Dermis blood vessel endothelial cell (primary cell): Measurements from ENCODE around the gene COL4A2. TPM values are rescaled to one million over a fixed set of nuclear protein-coding genes. Genes with fewer than 3 reads are reported as not detected.
A peak's percentile ranks its signal among the peaks of the same experiment; 100 is the strongest.

ENCODE experiments used
- DNase-seq: peaks from one replicate; pipeline ENCODE4 v3.0.0; 2010
- total RNA-seq: library from RNA; depleted of rRNA; stranded (reverse); fragments of >200 nt; gene quantifications from 2 replicates; pipeline ENCODE4 v1.2.3, GENCODE V29; 2014

COL4A2 gene
- total RNA-seq, 1 donor from 2014 or later: 1,320 TPM

DNA sequence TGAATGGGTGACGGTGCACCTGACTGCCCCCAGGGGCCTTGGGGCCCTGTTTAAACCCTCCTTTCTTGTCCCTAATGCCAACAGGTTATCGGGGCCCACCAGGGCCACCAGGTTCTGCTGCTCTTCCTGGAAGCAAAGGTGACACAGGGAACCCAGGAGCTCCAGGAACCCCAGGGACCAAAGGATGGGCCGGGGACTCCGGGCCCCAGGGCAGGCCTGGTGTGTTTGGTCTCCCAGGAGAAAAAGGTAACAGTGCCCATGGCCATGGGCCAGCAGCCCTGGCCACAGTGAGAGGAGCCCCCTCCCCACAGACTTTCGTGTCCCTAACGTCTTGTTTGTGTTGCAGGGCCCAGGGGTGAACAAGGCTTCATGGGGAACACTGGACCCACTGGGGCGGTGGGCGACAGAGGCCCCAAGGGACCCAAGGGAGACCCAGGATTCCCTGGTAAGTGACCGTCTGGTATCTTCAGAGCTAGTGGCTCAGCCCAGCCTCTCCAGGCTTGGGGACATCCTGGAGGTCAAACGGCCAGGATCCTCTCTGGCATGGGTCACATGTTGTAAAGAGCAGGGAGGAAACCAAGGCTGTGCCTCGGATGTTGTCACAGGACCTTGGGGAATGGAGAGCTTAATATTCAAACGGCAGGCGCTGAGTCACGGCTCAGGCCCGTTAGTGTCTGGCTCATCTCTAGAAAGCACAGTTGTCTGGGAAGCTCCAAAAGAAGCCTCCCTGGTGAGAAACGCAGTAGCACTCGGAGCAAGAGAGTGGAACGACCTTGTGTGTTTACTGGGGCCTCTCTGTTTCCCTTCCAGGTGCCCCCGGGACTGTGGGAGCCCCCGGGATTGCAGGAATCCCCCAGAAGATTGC is 196.2 kb downstream of the COL4A2 start:
- DNase-seq: no peak

DNA sequence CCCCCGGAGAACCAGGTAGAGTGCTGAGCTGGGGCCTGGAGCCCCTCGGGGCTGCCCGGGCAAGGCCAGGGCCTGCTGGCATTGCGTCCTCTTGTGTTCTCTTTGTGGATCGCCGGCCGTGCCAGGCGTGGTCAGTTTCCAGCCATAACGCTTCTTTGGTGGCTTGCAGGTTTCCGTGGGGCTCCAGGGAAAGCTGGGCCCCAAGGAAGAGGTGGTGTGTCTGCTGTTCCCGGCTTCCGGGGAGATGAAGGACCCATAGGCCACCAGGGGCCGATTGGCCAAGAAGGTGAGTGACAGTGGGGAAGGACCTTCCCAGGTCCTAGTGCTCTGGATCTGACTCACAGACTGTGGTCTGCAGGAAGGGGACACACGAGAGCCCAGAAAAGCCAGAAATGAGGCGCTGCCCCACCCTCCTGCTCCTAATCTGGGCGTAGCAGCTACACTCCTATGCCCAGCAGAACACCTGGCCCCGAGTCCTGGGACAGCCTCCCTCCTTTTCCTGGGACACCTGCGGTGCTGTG is 197.0 kb downstream of the COL4A2 start:
- DNase-seq: no peak

DNA sequence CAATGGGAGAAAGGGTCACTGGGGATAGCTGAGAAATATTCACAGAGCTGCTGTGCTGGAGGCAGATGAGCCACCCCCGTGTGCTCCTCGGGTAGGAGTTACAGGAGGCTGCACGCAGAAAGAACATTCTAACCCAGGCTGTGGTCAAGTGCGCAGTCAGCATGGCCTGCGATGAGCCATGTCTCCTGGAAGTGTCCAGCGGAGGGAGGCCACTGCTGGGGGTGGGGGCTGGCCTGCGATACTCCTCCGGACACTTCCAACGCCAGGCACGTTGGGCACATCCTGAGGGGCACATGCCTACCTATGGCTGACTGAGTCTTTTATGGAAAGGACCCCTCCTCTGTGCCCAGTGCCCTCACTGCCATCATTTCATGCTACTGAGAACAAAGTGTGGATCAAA is 198.5 kb downstream of the COL4A2 start:
- no peak for DNase-seq

DNA sequence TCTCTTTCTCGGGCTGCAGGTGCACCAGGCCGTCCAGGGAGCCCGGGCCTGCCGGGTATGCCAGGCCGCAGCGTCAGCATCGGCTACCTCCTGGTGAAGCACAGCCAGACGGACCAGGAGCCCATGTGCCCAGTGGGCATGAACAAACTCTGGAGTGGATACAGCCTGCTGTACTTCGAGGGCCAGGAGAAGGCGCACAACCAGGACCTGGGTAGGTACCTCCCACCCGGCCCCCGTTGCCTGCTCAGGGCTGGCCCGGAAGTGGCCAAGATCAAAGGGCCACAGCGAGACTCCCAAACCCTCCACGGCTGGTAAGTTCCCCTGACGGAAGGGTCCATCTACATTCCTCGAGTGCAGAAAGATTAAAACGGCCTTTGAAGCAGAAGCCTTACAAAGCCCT is 199.3 kb downstream of the COL4A2 start:
- no peak for DNase-seq

DNA sequence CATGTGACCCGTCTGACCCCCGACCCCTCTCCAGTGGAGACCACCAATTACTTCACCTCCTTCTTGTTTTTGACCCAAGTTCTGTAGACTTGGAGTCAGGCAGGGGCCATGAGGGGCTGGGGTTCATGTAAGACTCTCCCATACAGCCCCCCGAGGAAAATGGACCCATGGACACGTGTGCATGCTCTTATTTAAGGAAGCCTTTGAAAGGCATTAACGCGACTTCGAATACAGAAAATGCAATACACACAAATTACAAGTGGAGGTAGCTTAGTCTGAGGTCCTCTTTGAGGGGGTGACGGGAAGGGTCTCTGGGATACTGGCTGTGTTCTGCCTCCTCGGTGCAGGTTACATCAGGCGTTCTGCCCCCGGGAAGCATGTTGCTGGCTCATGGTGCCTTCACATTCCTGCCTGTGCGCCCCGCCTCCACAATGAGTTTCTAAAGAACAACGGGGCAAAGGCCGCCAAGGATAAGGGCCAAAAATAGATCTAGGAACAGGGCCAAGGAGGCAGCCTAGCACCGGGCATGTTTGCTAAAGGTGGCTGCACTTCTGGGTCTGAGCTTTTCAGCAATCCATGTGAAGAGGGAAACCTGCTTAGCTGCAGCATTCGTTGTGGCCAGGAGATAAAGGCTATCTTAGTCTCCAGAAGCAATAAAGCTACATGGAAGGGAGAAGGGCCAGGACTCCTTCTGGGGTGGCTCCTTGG is 199.9 kb downstream of the COL4A2 start:
- peak; percentile 45 for DNase-seq

DNA sequence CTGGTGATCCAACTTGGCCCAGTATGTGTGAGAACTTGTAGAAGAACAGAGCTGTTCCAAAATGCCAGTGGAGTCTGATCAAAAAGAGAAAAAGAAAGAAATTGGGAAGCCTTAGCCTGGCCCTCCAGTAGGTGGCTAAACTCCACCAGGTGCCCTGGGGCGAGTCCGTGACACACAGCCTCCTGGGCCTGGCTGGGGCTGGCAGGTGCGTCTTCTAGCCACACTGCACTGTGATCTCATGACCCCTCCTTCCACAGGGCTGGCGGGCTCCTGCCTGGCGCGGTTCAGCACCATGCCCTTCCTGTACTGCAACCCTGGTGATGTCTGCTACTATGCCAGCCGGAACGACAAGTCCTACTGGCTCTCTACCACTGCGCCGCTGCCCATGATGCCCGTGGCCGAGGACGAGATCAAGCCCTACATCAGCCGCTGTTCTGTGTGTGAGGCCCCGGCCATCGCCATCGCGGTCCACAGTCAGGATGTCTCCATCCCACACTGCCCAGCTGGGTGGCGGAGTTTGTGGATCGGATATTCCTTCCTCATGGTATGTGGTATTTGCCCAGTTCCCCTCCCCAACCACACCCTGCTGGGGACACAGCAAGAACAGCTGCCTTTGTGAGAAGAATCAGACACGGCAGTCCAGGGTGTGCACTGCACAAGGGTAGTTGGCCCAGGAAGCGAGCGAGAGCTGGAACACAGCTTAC is 200.7 kb downstream of the COL4A2 start:
- no peak for DNase-seq

DNA sequence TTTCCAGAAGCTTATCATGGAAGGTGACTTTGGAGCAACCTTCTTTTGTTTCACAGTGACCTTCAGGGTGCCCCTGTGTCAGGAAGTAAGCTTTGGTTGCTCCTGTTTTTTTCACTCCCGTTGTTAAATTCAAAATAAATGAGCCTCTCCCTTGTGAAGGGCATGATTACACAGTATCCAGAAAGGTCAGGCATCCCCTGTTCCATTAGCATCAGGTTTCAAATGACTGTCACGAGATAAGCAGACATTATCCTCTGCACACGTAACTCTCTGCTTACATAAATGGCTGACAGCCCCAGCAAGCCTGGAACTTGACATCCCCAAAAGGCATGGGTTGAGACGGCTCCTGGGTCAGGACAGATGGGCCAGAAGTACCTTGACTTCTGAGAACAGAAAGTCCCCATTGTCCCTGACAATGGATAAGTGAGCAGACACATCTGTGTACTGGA is 202.4 kb downstream of the COL4A2 start:
- DNase-seq: no peak

DNA sequence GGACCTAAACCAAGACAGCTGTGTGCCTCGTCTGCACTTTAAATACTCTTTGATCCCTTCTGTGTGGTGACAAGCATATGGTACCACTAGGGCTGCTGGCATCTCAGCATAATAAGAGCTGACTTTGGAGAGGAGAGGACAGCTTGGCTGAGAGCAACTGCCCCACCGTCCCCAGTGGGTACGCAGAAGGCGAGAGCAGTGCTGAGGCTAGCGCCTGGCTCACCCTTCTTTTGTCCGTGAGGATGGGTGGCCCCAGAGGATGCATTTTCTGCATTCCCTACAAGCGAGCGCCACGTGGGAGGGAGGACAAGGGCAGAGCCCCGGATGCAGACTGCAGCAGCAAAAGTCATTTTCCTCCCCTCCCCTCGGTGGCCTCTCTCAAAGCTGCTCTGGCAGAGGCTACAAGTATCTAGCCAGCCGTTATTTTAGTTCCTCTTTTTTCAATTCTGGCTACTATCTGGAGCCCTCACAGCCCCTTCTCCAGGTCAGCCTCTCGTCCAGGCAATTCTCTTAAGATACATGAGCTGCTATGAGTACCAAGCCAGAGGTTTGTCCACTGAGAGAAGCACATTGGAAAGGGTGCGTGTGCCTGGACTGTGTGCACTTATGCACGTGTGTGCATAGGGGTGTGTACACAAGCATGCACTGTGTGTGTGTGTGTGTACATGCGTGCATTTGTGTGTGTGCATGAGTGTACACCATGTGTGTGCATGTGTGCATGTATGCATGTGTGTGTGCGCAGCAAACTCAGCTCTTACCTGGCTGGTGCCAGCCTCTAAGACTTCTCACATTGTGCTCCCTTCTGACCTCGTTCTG is 203.1 kb downstream of the COL4A2 start:
- no peak for DNase-seq

DNA sequence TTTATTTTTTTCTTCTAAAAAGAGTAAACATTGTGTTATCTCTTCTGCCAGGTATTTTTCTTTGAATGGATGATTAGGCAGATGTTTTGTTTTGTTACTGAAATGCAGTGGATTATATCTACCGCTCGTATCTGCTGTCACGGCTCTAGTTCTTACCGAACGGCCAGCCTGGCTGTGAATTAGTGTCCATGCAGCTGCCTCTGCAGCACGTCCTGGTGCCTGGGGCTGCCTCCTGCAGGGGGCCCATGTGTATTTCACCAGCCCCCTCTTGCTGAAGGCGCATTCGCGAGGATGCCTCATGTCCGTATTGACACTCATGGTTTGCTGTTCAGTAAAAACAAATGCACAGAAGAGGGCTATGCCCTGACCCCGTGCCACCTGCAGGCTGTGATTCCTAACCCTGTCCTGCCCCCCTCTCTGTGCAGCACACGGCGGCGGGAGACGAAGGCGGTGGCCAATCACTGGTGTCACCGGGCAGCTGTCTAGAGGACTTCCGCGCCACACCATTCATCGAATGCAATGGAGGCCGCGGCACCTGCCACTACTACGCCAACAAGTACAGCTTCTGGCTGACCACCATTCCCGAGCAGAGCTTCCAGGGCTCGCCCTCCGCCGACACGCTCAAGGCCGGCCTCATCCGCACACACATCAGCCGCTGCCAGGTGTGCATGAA is 204.6 kb downstream of the COL4A2 start:
- DNase-seq: no peak

DNA sequence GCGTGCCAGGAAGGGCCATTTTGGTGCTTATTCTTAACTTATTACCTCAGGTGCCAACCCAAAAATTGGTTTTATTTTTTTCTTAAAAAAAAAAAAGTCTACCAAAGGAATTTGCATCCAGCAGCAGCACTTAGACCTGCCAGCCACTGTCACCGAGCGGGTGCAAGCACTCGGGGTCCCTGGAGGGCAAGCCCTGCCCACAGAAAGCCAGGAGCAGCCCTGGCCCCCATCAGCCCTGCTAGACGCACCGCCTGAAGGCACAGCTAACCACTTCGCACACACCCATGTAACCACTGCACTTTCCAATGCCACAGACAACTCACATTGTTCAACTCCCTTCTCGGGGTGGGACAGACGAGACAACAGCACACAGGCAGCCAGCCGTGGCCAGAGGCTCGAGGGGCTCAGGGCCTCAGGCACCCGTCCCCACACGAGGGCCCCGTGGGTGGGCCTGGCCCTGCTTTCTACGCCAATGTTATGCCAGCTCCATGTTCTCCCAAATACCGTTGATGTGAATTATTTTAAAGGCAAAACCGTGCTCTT is 205.2 kb downstream of the COL4A2 start:
- DNase-seq: no peak

DNA sequence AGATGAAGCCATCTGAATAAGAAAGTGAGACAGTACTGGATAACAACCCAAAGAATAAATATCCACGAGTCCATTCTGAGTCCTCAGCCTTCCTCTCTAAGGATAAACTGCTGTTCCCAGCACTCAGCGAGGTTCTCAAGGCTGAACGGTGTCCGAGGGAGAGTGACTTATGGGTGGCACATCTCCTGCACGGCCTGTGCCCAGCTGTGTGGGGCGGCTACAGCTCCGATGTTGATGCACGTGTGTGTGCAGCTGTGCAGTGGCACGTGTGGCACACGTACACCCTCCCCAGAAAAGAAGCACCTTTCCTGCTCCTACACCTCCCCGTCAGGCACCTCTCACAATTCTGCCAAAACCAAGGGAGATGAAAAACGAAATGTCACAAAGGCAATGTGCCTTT is 209.4 kb downstream of the COL4A2 start:
- no peak for DNase-seq

DNA sequence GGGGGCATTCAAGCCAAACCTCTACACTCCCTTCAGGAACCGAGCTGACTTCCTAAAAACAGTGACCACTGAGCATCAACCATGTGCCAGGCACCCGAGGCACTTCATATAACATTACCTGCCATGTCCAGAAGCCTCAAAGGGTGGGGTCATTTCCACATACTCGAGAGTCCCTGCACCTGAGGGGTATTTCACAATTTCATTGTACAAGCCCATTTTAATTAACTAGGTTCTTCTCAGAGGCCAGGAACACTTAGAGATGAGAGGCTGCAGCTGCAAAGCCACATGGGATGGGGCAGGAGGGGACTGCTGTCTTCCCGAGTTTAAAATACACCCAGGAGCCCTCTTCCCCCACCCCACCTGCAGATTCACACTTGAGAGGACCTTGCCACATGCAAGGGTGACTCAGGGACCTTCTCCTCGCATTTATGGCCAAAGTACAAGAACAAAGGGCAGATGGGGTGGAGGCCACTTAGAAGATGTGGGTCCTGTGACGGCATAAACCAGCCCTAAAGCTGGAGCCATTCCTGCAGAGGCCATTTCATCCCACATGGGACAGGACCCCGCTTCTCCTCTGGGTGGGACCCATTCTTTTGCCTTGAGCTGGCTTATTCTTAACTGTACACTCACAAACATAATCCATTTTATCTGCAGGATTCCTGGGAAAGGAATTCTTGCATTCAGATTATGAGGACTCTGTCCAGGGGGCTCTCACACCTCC is 210.6 kb downstream of the COL4A2 start:
- no peak for DNase-seq

DNA sequence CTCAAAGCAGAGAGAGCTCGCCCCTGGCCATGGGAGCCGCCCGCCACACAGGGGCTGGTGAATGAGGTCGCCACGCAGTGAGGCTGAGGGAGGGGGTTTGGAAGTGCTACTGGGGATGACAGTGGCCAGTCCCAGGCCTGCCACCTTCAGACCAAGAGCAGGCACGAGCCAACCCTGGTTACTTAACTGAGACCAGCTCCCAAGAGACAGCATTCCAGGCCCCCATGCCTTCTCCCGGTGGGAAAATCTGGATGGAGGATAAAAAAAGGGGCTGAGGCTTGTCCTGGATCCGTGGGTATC is 211.1 kb downstream of the COL4A2 start:
- no peak for DNase-seq

DNA sequence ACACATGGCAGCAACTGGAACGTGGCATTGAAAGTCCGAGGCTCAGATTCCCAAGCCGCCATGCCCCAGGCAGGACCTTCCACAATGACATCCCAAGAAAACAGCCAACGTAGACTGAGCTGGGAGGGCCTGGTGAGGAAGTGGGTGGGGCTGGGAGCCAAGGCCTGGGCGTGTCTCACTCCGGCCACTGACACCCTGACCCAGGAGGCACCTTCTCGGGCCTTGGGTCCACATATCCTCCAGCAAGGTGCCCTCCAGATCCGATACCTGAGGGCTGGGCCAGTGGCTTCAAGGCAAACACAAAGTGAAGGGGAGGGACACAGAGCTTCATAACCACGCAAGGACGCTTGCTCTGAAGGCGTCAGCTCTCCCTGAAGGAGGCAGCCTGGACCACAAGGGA is 211.5 kb downstream of the COL4A2 start:
- DNase-seq: no peak

DNA sequence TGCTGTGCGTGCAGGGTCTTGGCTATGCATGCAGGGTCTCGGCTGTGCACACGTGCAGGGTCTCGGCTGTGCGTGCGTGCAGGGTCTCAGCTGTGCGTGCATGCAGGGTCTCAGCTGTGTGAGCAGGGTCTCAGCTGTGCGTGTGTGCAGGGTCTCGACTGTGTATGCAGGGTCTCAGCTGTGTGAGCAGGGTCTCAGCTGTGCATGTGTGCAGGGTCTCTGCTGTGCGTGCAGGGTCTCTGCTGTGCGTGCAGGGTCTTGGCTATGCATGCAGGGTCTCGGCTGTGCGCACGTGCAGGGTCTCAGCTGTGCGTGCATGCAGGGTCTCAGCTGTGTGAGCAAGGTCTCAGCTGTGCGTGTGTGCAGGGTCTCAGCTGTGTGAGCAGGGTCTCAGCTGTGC is 212.0 kb downstream of the COL4A2 start:
- DNase-seq: no peak

DNA sequence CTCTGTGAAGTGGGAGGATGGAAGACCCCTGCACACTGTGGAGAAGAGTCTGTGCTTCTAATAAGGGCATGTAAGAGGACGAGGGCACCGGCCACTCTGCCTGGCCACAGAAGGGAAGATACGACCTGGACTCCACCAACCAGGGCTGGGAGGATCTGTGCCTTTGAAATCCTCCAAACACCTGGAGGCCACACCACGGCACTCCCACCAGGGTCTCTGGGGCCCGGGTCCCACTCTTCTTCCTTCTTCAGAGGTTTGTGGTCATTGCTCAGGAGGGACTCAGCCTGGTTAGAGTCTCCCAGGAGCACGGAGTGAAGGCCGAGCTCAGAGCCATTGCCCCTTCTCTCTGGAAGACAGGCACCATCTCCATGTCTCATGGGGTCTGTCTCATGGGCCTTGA is 212.4 kb downstream of the COL4A2 start:
- DNase-seq: no peak

DNA sequence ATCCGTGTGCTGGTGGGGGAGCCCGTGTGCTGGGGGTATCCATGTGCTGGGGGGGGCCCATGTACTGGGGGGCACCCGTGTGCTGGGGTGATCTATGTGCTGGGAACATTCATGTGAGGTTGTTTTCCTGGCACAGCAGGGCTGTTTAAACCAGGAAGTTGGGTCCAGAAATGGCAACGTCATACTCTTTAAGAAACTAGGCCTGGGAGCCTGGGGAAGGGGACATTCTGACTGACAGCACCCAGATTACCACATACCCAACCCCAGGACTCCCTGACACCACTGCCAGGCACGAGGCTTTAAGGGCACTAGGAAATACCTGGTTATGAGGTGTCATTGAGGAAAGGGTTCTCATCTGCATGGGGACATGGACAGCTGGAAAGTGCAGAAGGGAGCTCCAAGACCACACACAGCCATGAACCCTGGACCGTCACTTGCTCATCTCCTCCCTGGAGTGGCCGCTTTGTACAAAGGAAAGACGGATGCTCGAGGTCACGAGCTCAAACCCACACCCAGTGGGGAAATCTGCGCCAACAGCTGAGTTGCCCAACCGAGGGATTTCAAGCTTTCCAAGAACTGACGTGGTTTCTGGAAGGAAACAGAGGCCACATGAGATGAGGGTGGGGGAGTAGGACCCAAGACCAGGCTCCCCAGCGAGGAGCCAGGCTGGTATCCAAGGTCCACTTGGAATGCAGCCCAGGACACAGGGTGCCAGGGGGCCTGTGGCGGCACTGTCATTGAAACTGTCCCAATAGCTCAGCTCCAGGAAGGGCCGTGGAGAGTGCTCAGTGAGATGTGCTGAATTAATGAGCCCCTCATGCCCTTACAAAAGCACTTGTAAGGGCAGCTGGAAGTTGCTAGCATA is 213.6 kb downstream of the COL4A2 start:
- DNase-seq: no peak

DNA sequence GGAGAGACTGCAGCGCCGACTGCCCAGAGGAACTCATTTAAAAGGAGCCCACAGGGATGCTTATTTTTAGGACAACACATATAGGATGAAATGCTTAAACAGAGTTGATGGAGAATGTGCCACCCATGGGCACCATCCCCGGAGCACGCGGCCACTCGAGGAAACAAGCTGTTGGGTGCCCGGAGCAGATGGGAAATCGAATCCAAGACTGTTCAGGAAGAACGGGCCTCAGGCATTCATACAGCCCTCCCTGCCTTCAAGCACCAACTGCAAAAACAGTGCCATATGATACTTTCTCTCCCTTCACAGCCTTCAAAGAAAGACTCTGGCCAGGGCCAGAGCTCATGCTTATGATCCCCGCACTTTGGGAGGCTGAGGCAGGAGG is 214.2 kb downstream of the COL4A2 start:
- DNase-seq: no peak

DNA sequence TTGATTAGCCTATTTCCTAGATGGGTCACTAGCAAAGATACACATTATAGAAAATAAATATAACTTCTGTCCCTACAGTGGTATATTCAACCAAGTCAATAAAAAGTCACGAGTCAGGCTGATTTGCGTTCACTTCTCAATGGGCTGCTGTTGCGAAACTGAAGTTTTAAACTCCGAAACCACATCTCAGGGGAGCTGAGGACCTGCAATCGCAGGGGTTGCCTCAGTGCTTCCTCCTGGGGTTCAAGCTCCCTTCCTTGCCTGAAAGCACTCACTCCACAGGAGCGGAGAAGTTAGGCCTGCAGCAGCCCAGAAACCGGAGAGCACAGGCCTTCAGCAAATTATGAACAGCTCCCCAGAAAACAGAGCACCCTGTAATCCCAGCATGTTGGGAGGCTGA is 214.9 kb downstream of the COL4A2 start:
- no peak for DNase-seq

DNA sequence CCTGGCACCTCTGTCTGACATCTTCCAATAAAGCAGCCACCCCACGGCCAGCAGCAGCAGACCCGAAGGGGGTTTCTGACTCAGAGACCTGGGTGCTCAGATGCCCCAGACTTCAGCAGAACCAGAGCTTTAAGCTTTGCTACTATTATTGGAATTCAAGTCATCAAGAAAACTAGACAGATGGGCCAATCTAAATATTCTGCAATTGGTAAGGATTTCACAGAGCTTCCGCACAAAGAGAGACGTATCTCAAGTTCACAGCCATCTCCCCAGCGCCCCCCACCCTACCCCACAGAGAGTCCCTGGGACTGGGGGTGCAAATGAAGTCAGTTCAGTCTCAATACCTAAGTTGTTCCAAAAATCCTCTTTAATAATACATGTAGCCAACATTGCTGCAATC is 215.6 kb downstream of the COL4A2 start:
- no peak for DNase-seq
